AG04449 (cell line): ENCODE measurements around the gene TTR.

Source experiments
- CTCF ChIA-PET: fragments of 350-600 bp; formaldehyde crosslinking; extraction: SDS; loops from one replicate; lab custom pipeline; 2021; ENCODE audit warnings: antibody characterized with exemption; lab: Yijun Ruan, JAX
- POLR2A ChIA-PET: fragments of 400-600, 350-600 bp; formaldehyde crosslinking; extraction: SDS; loops from one replicate; lab custom pipeline; 2020; ENCODE audit warnings: antibody characterized with exemption, inconsistent platforms; lab: Yijun Ruan, JAX
- DNase-seq: peaks from one replicate; pipeline ENCODE4 v3.0.0-alpha.2; 2010; ENCODE audit warnings: low read depth, low spot score
- H3K4me3 ChIP-seq: 2 replicates; pipeline ENCODE4 v1.5.1; 2011; ENCODE audit warnings: low read depth, mild to moderate bottlenecking, control low read depth, low read length
- CTCF ChIP-seq: IDR thresholded peaks from one replicate; pipeline ENCODE4 v1.5.1; 2011; ENCODE audit warnings: mild to moderate bottlenecking, moderate library complexity, low read length, control low read depth, inconsistent platforms; ENCODE audit not compliant: insufficient read depth; ENCODE audit errors: missing control alignments

Gene TTR

GRCh38 chr18:31636387-31636786 lies 44.7 kb downstream of the TTR start:
- DNase-seq, result no peak
- H3K4me3 ChIP-seq, result no peak overlapping the region
- no peak for TF ChIP-seq CTCF
- POLR2A ChIA-PET, result no interaction called here
- CTCF ChIA-PET, result no interaction called here

- H3K4me3 ChIP-seq, result no peak overlapping the region
- TF ChIP-seq CTCF, result no peak
- CTCF ChIA-PET, result no interaction called here
These were observed 45.8 kb downstream of the TTR start for GRCh38 chr18:31637445-31637844.

GRCh38 chr18:31643003-31643402 lies 51.3 kb downstream of the TTR start:
- no peak overlapping the region for H3K4me3 ChIP-seq
- POLR2A ChIA-PET, result no interaction called here
- CTCF ChIA-PET, result interaction anchor here (1.0 kb wide), 1 partner anchor 35 kb away, joined by 3 read pairs; no protein-coding TSS in a partner anchor
- TF ChIP-seq CTCF, result no peak
- DNase-seq, result no peak

More at GRCh38 chr18:31637445-31637844, 45.8 kb downstream of the TTR start:
- POLR2A ChIA-PET, result no interaction called here
- no peak for DNase-seq

- POLR2A ChIA-PET, result no interaction called here
- TF ChIP-seq CTCF, result no peak
- no peak overlapping the region for H3K4me3 ChIP-seq
- DNase-seq, result no peak
- CTCF ChIA-PET, result no interaction called here
These were observed 53.7 kb downstream of the TTR start for GRCh38 chr18:31645411-31645810.

- no peak overlapping the region for H3K4me3 ChIP-seq
- TF ChIP-seq CTCF, result no peak
- ChIA-PET POLR2A (no interaction called here), CTCF (no interaction called here)
- DNase-seq, result no peak
These were observed 54.9 kb downstream of the TTR start for GRCh38 chr18:31646332-31647126.

- H3K4me3 ChIP-seq, result no peak overlapping the region
- CTCF ChIA-PET, result no interaction called here
- TF ChIP-seq CTCF, result no peak
- POLR2A ChIA-PET, result no interaction called here
- DNase-seq, result no peak
These were observed 55.6 kb downstream of the TTR start for GRCh38 chr18:31647127-31647753.
